Stimulated activated naive CD8-positive, alpha-beta T cell treated with anti-CD3 and anti-CD28 coated beads, Interleukin-15, Interleukin-2, amounts not matched to agents 100 U/mL and 50 U/mL, for 24 hours (primary cell): ENCODE data around the gene HSD17B14.
"Not testable (repeated sequence)": the region's sequence is repeated elsewhere in the genome, so short reads cannot be mapped to it uniquely, and the experiment has no call there.

ENCODE experiments used
- ATAC-seq: fragments of 150-1000 bp; cut with Tn5 transposase; one replicate; pipeline ENCODE4 v1.10.0; 2021
- DNase-seq: peaks from one replicate; pipeline ENCODE4 v3.0.0; 2021

Gene HSD17B14

GRCh38 chr19:48797103-48797502 lies 39.2 kb downstream of the HSD17B14 start:
- DNase-seq = no peak
- no peak for ATAC-seq

GRCh38 chr19:48796298-48797083 lies 39.8 kb downstream of the HSD17B14 start:
- ATAC-seq (no peak), DNase-seq (no peak)

- ATAC-seq (no peak), DNase-seq (no peak)
These were observed 40.6 kb downstream of the HSD17B14 start for GRCh38 chr19:48795685-48796070.

GRCh38 chr19:48795055-48795684 lies 41.1 kb downstream of the HSD17B14 start:
- ATAC-seq (peak; percentile 97), DNase-seq (peak; percentile 84)

- DNase-seq = no peak
- ATAC-seq = no peak
These were observed 42.0 kb downstream of the HSD17B14 start for GRCh38 chr19:48794291-48794690.

- ATAC-seq = no peak
- no peak for DNase-seq
These were observed 43.0 kb downstream of the HSD17B14 start for GRCh38 chr19:48793271-48793670.

GRCh38 chr19:48787331-48787730 lies 49.0 kb downstream of the HSD17B14 start:
- ATAC-seq, DNase-seq: not testable (repeated sequence)

- not testable (repeated sequence) for ATAC-seq, DNase-seq
These were observed 49.9 kb downstream of the HSD17B14 start for GRCh38 chr19:48786422-48786821.

- no peak for DNase-seq
- ATAC-seq = no peak
These were observed 51.8 kb downstream of the HSD17B14 start for GRCh38 chr19:48784527-48784926.

GRCh38 chr19:48780631-48781391 lies 55.5 kb downstream of the HSD17B14 start:
- DNase-seq (no peak), ATAC-seq (no peak)

GRCh38 chr19:48779636-48780035 lies 56.7 kb downstream of the HSD17B14 start:
- DNase-seq = no peak
- no peak for ATAC-seq

GRCh38 chr19:48777720-48778119 lies 58.6 kb downstream of the HSD17B14 start:
- DNase-seq (no peak), ATAC-seq (no peak)

- no peak for ATAC-seq
These were observed 59.2 kb downstream of the HSD17B14 start for GRCh38 chr19:48777139-48777538.

GRCh38 chr19:48772503-48772953 lies 63.8 kb downstream of the HSD17B14 start:
- no peak for ATAC-seq
- no peak for DNase-seq

More at GRCh38 chr19:48777139-48777538, 59.2 kb downstream of the HSD17B14 start:
- DNase-seq = no peak

- no peak for DNase-seq
- no peak for ATAC-seq
These were observed 65.4 kb downstream of the HSD17B14 start for GRCh38 chr19:48770734-48771472.

- ATAC-seq (no peak), DNase-seq (no peak)
These were observed 66.0 kb downstream of the HSD17B14 start for GRCh38 chr19:48770266-48770665.

GRCh38 chr19:48768994-48769713 lies 67.1 kb downstream of the HSD17B14 start:
- no peak for ATAC-seq

GRCh38 chr19:48768171-48768753 lies 68.0 kb downstream of the HSD17B14 start:
- DNase-seq, ATAC-seq: not testable (repeated sequence)

More at GRCh38 chr19:48768994-48769713, 67.1 kb downstream of the HSD17B14 start:
- no peak for DNase-seq

- DNase-seq, ATAC-seq: not testable (repeated sequence)
These were observed 70.5 kb downstream of the HSD17B14 start for GRCh38 chr19:48765816-48766215.
